ENCODE measurements around the gene GALNT9.

DNA sequence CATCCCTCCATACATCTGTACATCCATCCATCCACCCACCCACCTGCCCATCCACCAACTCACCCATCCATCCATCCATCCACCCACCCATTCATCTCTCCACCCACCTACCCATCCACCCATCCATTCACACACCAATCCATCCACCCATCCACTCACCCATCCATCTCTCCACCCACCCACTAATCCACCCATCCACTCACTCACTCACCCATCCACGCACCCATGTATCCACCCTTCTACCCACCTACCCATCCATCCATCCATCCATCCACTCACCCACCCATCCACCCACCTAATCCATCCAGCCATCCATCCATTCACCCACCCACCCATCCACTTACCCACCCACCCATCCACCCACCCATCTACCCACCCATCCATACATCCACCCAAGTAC is 16.2 kb downstream of the GALNT9 start:
- TF ChIP-seq, protein P1, sequence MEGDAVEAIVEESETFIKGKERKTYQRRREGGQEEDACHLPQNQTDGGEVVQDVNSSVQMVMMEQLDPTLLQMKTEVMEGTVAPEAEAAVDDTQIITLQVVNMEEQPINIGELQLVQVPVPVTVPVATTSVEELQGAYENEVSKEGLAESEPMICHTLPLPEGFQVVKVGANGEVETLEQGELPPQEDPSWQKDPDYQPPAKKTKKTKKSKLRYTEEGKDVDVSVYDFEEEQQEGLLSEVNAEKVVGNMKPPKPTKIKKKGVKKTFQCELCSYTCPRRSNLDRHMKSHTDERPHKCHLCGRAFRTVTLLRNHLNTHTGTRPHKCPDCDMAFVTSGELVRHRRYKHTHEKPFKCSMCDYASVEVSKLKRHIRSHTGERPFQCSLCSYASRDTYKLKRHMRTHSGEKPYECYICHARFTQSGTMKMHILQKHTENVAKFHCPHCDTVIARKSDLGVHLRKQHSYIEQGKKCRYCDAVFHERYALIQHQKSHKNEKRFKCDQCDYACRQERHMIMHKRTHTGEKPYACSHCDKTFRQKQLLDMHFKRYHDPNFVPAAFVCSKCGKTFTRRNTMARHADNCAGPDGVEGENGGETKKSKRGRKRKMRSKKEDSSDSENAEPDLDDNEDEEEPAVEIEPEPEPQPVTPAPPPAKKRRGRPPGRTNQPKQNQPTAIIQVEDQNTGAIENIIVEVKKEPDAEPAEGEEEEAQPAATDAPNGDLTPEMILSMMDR (IDR thresholded peaks at IDR 0.05), result no peak
- TF ChIP-seq POLR2AphosphoS5 (IDR thresholded peaks at IDR 0.05) (no peak), EP300 (IDR thresholded peaks at IDR 0.05) (no peak), POLR2A (IDR thresholded peaks at IDR 0.05; ENCODE audit: low read depth) (no peak)
